Neuron (in vitro differentiated cells): Measurements from ENCODE around the gene UXT.

Experiments
- H2AFZ ChIP-seq: one replicate; pipeline ENCODE4 v1.6.1; 2013; ENCODE audit warnings: low read depth, mild to moderate bottlenecking, inconsistent platforms, low read length, moderate library complexity
- H3K27me3 ChIP-seq: one replicate; pipeline ENCODE4 v1.6.1; 2013; ENCODE audit warnings: low read length; ENCODE audit not compliant: insufficient read depth
- H3K36me3 ChIP-seq: one replicate; pipeline ENCODE4 v1.6.1; 2013; ENCODE audit warnings: low read length; ENCODE audit not compliant: insufficient read depth
- H3K4me1 ChIP-seq: one replicate; pipeline ENCODE4 v1.6.1; 2013; ENCODE audit warnings: low read length; ENCODE audit not compliant: insufficient read depth
- H3K4me3 ChIP-seq: 2 replicates; pipeline ENCODE4 v1.5.1; 2013; ENCODE audit warnings: mild to moderate bottlenecking, low read length, moderate library complexity
- H3K9me3 ChIP-seq: one replicate; pipeline ENCODE4 v1.6.1; 2013; ENCODE audit warnings: low read length

The UXT gene

DNA sequence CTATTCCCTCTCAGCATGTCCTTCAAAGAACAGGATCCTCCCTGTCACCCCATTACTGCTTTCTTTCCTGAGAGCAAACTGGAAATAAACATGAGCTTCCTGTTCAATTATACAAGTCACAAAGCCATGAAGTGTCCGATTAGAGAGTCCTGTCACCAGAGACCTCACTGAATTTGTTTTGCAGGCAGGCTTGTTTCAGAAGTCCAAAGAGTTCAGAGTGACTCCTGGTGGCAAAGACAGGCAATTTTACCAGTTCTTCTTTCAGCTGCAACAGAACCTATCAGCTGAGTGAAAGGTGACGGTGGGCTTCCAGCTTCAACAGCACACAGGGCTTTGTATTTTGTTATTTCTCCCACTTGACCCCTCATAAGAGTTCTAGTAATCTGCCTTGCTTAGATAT is 15.1 kb downstream of the UXT start:
- peaks cover 17% of the 10 kb centered on the region for H3K9me3 ChIP-seq
- no peaks in the 10 kb centered on the region for H3K27me3 ChIP-seq

GRCh38 chrX:47638816-47639215 is 20.2 kb downstream of the UXT start:
- H3K4me3 ChIP-seq = no peak overlapping the region
- no peak overlapping the region for H2AFZ ChIP-seq
- peaks cover 2% of the 10 kb centered on the region for H3K4me1 ChIP-seq
- peaks cover 32% of the 10 kb centered on the region for H3K36me3 ChIP-seq
- no peaks in the 10 kb centered on the region for H3K27me3 ChIP-seq
- H3K9me3 ChIP-seq = peaks cover 19% of the 10 kb centered on the region

More for the DNA sequence above, 15.1 kb downstream of the UXT start:
- Histone ChIP-seq H3K4me1 (peaks cover 2% of the 10 kb centered on the region), H2AFZ (no peak overlapping the region), H3K4me3 (no peak overlapping the region), H3K36me3 (peaks cover 19% of the 10 kb centered on the region)

- Histone ChIP-seq H2AFZ (no peak overlapping the region), H3K27me3 (no peaks in the 10 kb centered on the region), H3K4me1 (no peaks in the 10 kb centered on the region), H3K36me3 (peaks cover 32% of the 10 kb centered on the region), H3K9me3 (peaks cover 19% of the 10 kb centered on the region), H3K4me3 (no peak overlapping the region)
Observed at GRCh38 chrX:47637546-47638195, 21.3 kb downstream of the UXT start.

DNA sequence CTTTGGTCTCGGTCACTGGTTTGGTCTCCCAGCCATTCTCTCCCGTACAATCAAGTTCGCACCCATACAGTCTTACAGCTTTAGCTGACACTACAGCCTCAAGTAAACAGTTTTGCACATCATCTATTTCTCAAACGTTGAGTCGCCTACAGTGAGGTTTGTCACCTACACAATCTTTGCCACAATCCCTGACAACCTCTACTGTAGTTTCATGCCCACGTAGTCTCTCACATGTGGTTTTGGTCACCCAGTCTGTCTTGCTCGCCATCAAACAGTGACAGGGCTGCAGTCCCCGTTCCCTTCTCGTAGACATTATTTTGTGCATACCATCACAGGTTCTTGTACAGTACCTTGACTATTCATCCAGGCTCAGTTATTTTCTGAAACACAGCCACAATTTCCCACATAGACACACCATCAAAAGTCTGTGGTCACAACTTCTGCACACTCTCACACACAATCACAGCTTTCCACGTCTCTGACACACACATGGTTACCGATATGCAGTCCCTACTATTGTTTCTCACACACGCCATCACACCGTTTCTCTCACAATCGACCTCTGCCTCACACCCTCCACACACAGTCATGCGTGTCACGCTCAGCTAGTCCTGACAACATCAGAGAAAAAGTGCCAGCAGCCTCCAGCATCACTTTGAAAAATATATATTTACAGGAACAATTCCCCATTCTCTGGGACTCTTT is 24.0 kb downstream of the UXT start:
- Histone ChIP-seq H3K4me1 (no peaks in the 10 kb centered on the region), H3K4me3 (no peak overlapping the region), H3K36me3 (peaks cover 16% of the 10 kb centered on the region), H3K9me3 (peaks cover 5% of the 10 kb centered on the region), H2AFZ (no peak overlapping the region), H3K27me3 (no peaks in the 10 kb centered on the region)

GRCh38 chrX:47633689-47634590 is 25.0 kb downstream of the UXT start:
- no peak overlapping the region for H2AFZ ChIP-seq
- peaks cover 1% of the 10 kb centered on the region for H3K9me3 ChIP-seq
- H3K4me1 ChIP-seq = no peaks in the 10 kb centered on the region
- H3K27me3 ChIP-seq = no peaks in the 10 kb centered on the region
- H3K36me3 ChIP-seq = peaks cover 13% of the 10 kb centered on the region
- H3K4me3 ChIP-seq = no peak overlapping the region

GRCh38 chrX:47632666-47633065 is 26.3 kb downstream of the UXT start:
- no peak overlapping the region for H2AFZ ChIP-seq
- H3K27me3 ChIP-seq = no peaks in the 10 kb centered on the region
- H3K4me1 ChIP-seq = no peaks in the 10 kb centered on the region
- no peaks in the 10 kb centered on the region for H3K9me3 ChIP-seq
- no peak overlapping the region for H3K4me3 ChIP-seq
- peaks cover 13% of the 10 kb centered on the region for H3K36me3 ChIP-seq

DNA sequence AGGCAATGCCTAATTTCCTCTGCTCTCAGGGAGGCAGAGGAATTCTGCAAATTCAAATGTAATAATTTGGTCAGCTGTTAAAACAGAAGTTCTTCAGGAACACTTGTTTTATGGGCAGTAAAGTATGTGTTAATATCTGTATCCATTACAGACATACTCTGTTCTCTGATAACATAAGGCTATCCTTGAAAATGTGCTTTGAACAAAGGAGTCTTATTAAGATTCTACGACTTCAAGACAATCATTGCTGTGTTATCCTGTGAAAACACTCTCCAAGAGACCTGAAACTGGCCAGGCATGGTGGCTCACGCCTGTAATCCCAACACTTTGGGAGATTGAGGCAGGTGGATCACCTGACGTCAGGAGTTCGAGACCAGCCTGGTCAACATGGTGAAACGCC is 27.3 kb downstream of the UXT start:
- no peaks in the 10 kb centered on the region for H3K27me3 ChIP-seq
- no peaks in the 10 kb centered on the region for H3K4me1 ChIP-seq
- peaks cover 10% of the 10 kb centered on the region for H3K36me3 ChIP-seq
- H2AFZ ChIP-seq = no peak overlapping the region
- no peak overlapping the region for H3K4me3 ChIP-seq
- no peaks in the 10 kb centered on the region for H3K9me3 ChIP-seq

GRCh38 chrX:47629419-47630200 is 29.4 kb downstream of the UXT start, which contains the start of gene CFP:
CFP (minus strand) TSS chrX:47629930; CDS start chrX:47629844, 86 bp downstream.
- H3K27me3 ChIP-seq = no peaks in the 10 kb centered on the region
- no peaks in the 10 kb centered on the region for H3K4me1 ChIP-seq
- no peaks in the 10 kb centered on the region for H3K9me3 ChIP-seq
- H3K36me3 ChIP-seq = no peaks in the 10 kb centered on the region
- no peak within 1 kb of the TSS for H2AFZ ChIP-seq
- H3K4me3 ChIP-seq = no peak within 1 kb of the TSS

DNA sequence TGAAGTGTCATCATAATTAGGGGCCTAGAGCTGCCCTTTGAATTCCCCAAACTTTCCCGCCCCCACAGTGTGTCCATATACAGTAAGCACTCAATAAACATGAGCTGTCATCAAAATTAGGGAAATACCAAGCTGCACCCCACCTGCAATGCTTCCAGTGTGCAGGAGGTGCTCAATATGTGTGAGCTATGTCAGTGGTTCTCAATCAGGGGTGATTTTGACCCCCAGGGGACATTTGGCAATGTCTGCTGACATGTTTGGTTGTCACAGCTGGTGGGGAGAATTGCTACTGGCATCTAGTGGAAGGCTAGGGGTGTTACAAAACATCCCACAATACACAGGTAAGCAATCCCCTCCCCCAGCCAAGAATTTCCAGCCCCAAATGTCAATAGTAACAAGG is 30.0 kb downstream of the UXT start:
- no peaks in the 10 kb centered on the region for H3K36me3 ChIP-seq
- H3K4me1 ChIP-seq = no peaks in the 10 kb centered on the region
- no peaks in the 10 kb centered on the region for H3K9me3 ChIP-seq
- H2AFZ ChIP-seq = no peak overlapping the region
- H3K4me3 ChIP-seq = no peak overlapping the region
- no peaks in the 10 kb centered on the region for H3K27me3 ChIP-seq

- no peak overlapping the region for H2AFZ ChIP-seq
- no peaks in the 10 kb centered on the region for H3K36me3 ChIP-seq
- no peaks in the 10 kb centered on the region for H3K27me3 ChIP-seq
- H3K4me3 ChIP-seq = no peak overlapping the region
- no peaks in the 10 kb centered on the region for H3K4me1 ChIP-seq
- H3K9me3 ChIP-seq = no peaks in the 10 kb centered on the region
Observed at GRCh38 chrX:47625365-47625764, 33.6 kb downstream of the UXT start.

- Histone ChIP-seq H3K9me3 (no peaks in the 10 kb centered on the region), H3K4me3 (peak overlapping the region; percentile 42), H2AFZ (no peak overlapping the region), H3K4me1 (no peaks in the 10 kb centered on the region), H3K36me3 (no peaks in the 10 kb centered on the region), H3K27me3 (no peaks in the 10 kb centered on the region)
Observed at GRCh38 chrX:47623540-47624027, 35.4 kb downstream of the UXT start.

DNA sequence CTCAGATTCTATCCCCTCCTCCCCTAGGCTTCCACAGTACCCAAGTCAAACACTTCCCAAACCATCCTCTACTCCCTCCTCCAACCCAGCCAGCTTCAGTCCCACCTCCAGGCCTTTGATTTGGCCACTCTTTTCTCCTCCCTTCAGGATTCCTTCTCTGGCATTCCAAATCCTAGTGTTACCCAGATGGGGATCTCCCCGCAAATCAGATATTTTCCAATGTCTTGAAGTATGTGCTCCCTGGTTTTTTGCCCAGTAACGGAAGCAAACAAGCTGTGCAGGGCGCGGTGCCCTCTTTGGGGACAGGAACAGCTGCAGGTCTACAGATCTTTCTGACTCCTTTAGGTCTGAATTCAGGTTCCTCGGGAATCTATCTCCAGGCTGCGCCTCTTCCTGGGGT is 37.1 kb downstream of the UXT start:
- Histone ChIP-seq H3K4me3 (no peak overlapping the region), H3K9me3 (no peaks in the 10 kb centered on the region), H3K36me3 (no peaks in the 10 kb centered on the region), H3K4me1 (no peaks in the 10 kb centered on the region), H3K27me3 (no peaks in the 10 kb centered on the region), H2AFZ (no peak overlapping the region)
